Measurements from ENCODE around the gene NYAP2.

NYAP2 gene

GRCh38 chr2:225598897-225599296 is 199.4 kb downstream of the NYAP2 start:
- no peak for DNase-seq (ENCODE audit: low read depth)
- TF ChIP-seq CTCF (IDR thresholded peaks at IDR 0.05; ENCODE audit: low read length, missing control alignments) = no peak
- no peak overlapping the region for H3K4me3 ChIP-seq (replicated peaks; ENCODE audit: low read depth, low read length)

GRCh38 chr2:225599856-225600255 is 200.3 kb downstream of the NYAP2 start:
- no peak for DNase-seq (ENCODE audit: low read depth)
- H3K4me3 ChIP-seq (replicated peaks; ENCODE audit: low read depth, low read length) = no peak overlapping the region
- TF ChIP-seq CTCF (IDR thresholded peaks at IDR 0.05; ENCODE audit: low read length, missing control alignments) = no peak

- no peak for TF ChIP-seq CTCF (IDR thresholded peaks at IDR 0.05; ENCODE audit: low read length, missing control alignments)
- DNase-seq (ENCODE audit: low read depth) = no peak
- no peak overlapping the region for H3K4me3 ChIP-seq (replicated peaks; ENCODE audit: low read depth, low read length)
These were observed 200.9 kb downstream of the NYAP2 start for GRCh38 chr2:225600444-225600843.

- DNase-seq (ENCODE audit: low read depth) = no peak
- no peak for TF ChIP-seq CTCF (IDR thresholded peaks at IDR 0.05; ENCODE audit: low read length, missing control alignments)
- no peak overlapping the region for H3K4me3 ChIP-seq (replicated peaks; ENCODE audit: low read depth, low read length)
These were observed 201.4 kb downstream of the NYAP2 start for GRCh38 chr2:225600865-225601264.

GRCh38 chr2:225602205-225602604 is 202.7 kb downstream of the NYAP2 start:
- no peak overlapping the region for H3K4me3 ChIP-seq (replicated peaks; ENCODE audit: low read depth, low read length)
- TF ChIP-seq CTCF (IDR thresholded peaks at IDR 0.05; ENCODE audit: low read length, missing control alignments) = no peak
- DNase-seq (ENCODE audit: low read depth) = no peak

GRCh38 chr2:225608136-225608535 is 208.6 kb downstream of the NYAP2 start:
- DNase-seq (ENCODE audit: low read depth) = no peak
- no peak for TF ChIP-seq CTCF (IDR thresholded peaks at IDR 0.05; ENCODE audit: low read length, missing control alignments)
- no peak overlapping the region for H3K4me3 ChIP-seq (replicated peaks; ENCODE audit: low read depth, low read length)

- no peak overlapping the region for H3K4me3 ChIP-seq (replicated peaks; ENCODE audit: low read depth, low read length)
- no peak for DNase-seq (ENCODE audit: low read depth)
- TF ChIP-seq CTCF (IDR thresholded peaks at IDR 0.05; ENCODE audit: low read length, missing control alignments) = no peak
These were observed 213.1 kb downstream of the NYAP2 start for GRCh38 chr2:225612636-225613035.
